ENCODE results near the gene C6orf132.

C6orf132 gene

GRCh38 chr6:42071881-42072583 lies 70.4 kb downstream of the C6orf132 start:
- no peak for DNase-seq
- no peaks in the 10 kb centered on the region for H3K36me3 ChIP-seq (replicated peaks; ENCODE audit: insufficient read depth, low read length)
- TF ChIP-seq EZH2 (optimal IDR thresholded peaks at IDR 0.05; ENCODE audit: low read depth, low read length) (no peak), EZH2phosphoT487 (IDR thresholded peaks at IDR 0.05; ENCODE audit: low read length) (no peak), CTCF (IDR thresholded peaks at IDR 0.05; ENCODE audit: low read length) (no peak)

GRCh38 chr6:42068872-42069522 lies 73.4 kb downstream of the C6orf132 start:
- Histone ChIP-seq H3F3A (ENCODE audit: insufficient read depth, low read length) (no peaks in the 10 kb centered on the region), H3K9me3 (replicated peaks; ENCODE audit: insufficient read depth, low read length) (no peaks in the 10 kb centered on the region), H3K36me3 (replicated peaks; ENCODE audit: insufficient read depth, low read length) (no peaks in the 10 kb centered on the region), H3K79me2 (ENCODE audit: low read length) (no peaks in the 10 kb centered on the region), H3K4me1 (ENCODE audit: low read length) (no peaks in the 10 kb centered on the region), H3K4me2 (ENCODE audit: low read depth, low read length) (no peak overlapping the region), H3K4me3 (ENCODE audit: low read length) (no peak overlapping the region), H2AFZ (ENCODE audit: low read length) (no peak overlapping the region), H4K20me1 (ENCODE audit: insufficient read depth, low read length) (no peaks in the 10 kb centered on the region), H3K27ac (ENCODE audit: low read length) (no peak overlapping the region), H3K9ac (ENCODE audit: low read length) (no peak overlapping the region), H3K27me3 (replicated peaks; ENCODE audit: insufficient read depth, low read length) (no peaks in the 10 kb centered on the region), H3K9me2 (replicated peaks; ENCODE audit: insufficient read depth, low read length) (no peaks in the 10 kb centered on the region)
- TF ChIP-seq EZH2phosphoT487 (IDR thresholded peaks at IDR 0.05; ENCODE audit: low read length) (no peak), CTCF (IDR thresholded peaks at IDR 0.05; ENCODE audit: low read length) (no peak), EZH2 (optimal IDR thresholded peaks at IDR 0.05; ENCODE audit: low read depth, low read length) (no peak)
- DNase-seq, result no peak

More at GRCh38 chr6:42071881-42072583, 70.4 kb downstream of the C6orf132 start:
- no peaks in the 10 kb centered on the region for H3K79me2 ChIP-seq (ENCODE audit: low read length)
- H3K4me3 ChIP-seq (ENCODE audit: low read length), result no peak overlapping the region
- no peaks in the 10 kb centered on the region for H4K20me1 ChIP-seq (ENCODE audit: insufficient read depth, low read length)
- H2AFZ ChIP-seq (ENCODE audit: low read length), result no peak overlapping the region
- H3K4me2 ChIP-seq (ENCODE audit: low read depth, low read length), result no peak overlapping the region
- H3K27me3 ChIP-seq (replicated peaks; ENCODE audit: insufficient read depth, low read length), result no peaks in the 10 kb centered on the region
- no peaks in the 10 kb centered on the region for H3F3A ChIP-seq (ENCODE audit: insufficient read depth, low read length)
- no peak overlapping the region for H3K9ac ChIP-seq (ENCODE audit: low read length)
- H3K4me1 ChIP-seq (ENCODE audit: low read length), result no peaks in the 10 kb centered on the region
- no peaks in the 10 kb centered on the region for H3K9me2 ChIP-seq (replicated peaks; ENCODE audit: insufficient read depth, low read length)
- no peaks in the 10 kb centered on the region for H3K9me3 ChIP-seq (replicated peaks; ENCODE audit: insufficient read depth, low read length)
- no peak overlapping the region for H3K27ac ChIP-seq (ENCODE audit: low read length)

GRCh38 chr6:42068173-42068572 lies 74.2 kb downstream of the C6orf132 start:
- Histone ChIP-seq H3K9ac (ENCODE audit: low read length) (no peak overlapping the region), H3K79me2 (ENCODE audit: low read length) (no peaks in the 10 kb centered on the region), H3F3A (ENCODE audit: insufficient read depth, low read length) (no peaks in the 10 kb centered on the region), H4K20me1 (ENCODE audit: insufficient read depth, low read length) (no peaks in the 10 kb centered on the region), H3K9me3 (replicated peaks; ENCODE audit: insufficient read depth, low read length) (no peaks in the 10 kb centered on the region), H3K27me3 (replicated peaks; ENCODE audit: insufficient read depth, low read length) (no peaks in the 10 kb centered on the region), H3K9me2 (replicated peaks; ENCODE audit: insufficient read depth, low read length) (no peaks in the 10 kb centered on the region), H2AFZ (ENCODE audit: low read length) (no peak overlapping the region), H3K27ac (ENCODE audit: low read length) (no peak overlapping the region), H3K4me1 (ENCODE audit: low read length) (no peaks in the 10 kb centered on the region), H3K4me2 (ENCODE audit: low read depth, low read length) (no peak overlapping the region), H3K36me3 (replicated peaks; ENCODE audit: insufficient read depth, low read length) (no peaks in the 10 kb centered on the region), H3K4me3 (ENCODE audit: low read length) (no peak overlapping the region)
- no peak for DNase-seq
- TF ChIP-seq CTCF (IDR thresholded peaks at IDR 0.05; ENCODE audit: low read length) (no peak), EZH2phosphoT487 (IDR thresholded peaks at IDR 0.05; ENCODE audit: low read length) (no peak)

Data from MM.1S (cell line).